ENCODE measurements around the gene LTC4S.

LTC4S gene

DNA sequence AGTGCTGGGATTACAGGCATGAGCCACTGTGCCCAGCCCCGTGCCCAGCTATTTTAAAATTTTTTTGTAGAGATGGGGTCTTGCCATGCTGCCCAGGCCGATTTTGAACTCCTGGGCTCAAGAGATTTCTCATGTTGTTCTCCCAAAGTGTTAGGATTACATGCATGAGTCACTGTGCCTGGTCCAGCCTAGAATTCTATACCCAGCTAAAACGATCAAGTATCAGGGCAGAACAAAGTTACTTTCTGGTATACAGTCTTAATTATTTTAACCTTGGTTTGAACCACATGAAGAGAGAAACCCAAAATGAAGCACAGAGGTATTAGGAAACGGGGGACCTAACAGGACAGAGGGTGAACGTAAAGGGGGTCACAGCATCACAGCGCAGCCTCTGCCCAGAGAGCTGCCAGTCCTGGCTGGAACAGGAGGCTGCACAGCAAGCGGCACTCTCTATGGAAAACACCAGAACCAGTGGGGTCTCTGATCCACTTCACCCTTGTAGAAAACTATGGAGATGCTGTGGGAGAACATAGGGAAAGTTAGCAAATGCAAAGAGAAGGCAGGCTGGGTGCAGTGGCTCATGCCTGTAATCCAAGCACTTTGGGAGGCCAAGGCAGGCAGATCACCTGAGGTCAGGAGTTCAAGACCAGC is 37.2 kb downstream of the LTC4S start:
- no peaks in the 10 kb centered on the region for H3K9me2 ChIP-seq (ENCODE audit: low read depth, low read length)
- H3K4me1 ChIP-seq (ENCODE audit: insufficient read depth, low read length, severe bottlenecking): no peaks in the 10 kb centered on the region
- H3K36me3 ChIP-seq (ENCODE audit: insufficient read depth, low read length): peaks cover 85% of the 10 kb centered on the region
- no peak overlapping the region for H3K9ac ChIP-seq (ENCODE audit: low read length)
- no peak overlapping the region for H2AFZ ChIP-seq (ENCODE audit: low read length)
- no peak overlapping the region for H3K27ac ChIP-seq (ENCODE audit: low read depth, low read length, poor library complexity, severe bottlenecking)
- no peaks in the 10 kb centered on the region for H3K79me2 ChIP-seq (ENCODE audit: insufficient read depth, low read length)
- H3K9me3 ChIP-seq (ENCODE audit: low read length): no peaks in the 10 kb centered on the region
- H3K4me2 ChIP-seq (ENCODE audit: low read length): no peak overlapping the region
- no peaks in the 10 kb centered on the region for H3F3A ChIP-seq (ENCODE audit: insufficient read depth, low read length)
- H4K20me1 ChIP-seq (ENCODE audit: insufficient read depth, low read length): no peaks in the 10 kb centered on the region
- H3K27me3 ChIP-seq (ENCODE audit: insufficient read depth, low read length): no peaks in the 10 kb centered on the region
- H3K4me3 ChIP-seq (ENCODE audit: low read depth, low read length, poor library complexity, severe bottlenecking): no peak overlapping the region
- TF ChIP-seq EZH2 (IDR thresholded peaks at IDR 0.05; ENCODE audit: borderline replicate concordance, low read length): no peak
- TF ChIP-seq, protein P1, sequence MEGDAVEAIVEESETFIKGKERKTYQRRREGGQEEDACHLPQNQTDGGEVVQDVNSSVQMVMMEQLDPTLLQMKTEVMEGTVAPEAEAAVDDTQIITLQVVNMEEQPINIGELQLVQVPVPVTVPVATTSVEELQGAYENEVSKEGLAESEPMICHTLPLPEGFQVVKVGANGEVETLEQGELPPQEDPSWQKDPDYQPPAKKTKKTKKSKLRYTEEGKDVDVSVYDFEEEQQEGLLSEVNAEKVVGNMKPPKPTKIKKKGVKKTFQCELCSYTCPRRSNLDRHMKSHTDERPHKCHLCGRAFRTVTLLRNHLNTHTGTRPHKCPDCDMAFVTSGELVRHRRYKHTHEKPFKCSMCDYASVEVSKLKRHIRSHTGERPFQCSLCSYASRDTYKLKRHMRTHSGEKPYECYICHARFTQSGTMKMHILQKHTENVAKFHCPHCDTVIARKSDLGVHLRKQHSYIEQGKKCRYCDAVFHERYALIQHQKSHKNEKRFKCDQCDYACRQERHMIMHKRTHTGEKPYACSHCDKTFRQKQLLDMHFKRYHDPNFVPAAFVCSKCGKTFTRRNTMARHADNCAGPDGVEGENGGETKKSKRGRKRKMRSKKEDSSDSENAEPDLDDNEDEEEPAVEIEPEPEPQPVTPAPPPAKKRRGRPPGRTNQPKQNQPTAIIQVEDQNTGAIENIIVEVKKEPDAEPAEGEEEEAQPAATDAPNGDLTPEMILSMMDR (IDR thresholded peaks at IDR 0.05; ENCODE audit: low read length): no peak

DNA sequence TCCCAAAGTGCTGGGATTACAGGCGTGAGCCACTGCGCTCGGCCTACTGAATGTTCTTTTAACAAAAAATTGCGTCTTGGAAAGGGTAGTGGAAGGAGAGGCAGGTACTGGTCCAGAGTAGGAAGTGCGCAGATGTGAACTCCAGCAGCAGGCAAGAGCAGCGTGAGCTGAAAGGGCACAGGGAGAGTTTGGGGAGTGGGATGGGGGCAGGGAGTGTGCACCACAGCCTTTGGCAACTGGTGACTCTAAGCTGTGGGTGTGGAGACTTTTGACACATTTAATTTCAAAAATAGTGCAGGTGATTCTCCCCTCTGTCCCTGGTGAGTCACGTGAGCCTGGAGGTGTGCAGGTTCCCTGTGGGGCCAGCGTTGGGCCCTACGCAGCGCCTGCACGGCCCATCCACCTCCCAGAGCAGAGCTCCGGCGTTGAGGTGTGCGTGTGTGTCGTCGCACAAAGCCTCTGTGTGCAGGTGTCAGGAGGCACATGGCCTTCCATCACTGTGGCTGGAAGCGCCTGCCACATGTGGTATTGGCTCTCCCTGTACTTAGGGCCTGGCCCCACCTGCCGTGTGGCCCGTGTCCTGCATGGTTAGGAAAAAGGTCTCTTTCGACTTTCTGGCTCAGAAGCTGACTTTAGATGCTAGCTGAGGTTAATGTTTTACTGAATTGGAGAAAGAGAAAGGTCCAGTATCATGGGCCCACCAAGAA is 38.4 kb downstream of the LTC4S start:
- H3K9me3 ChIP-seq (ENCODE audit: low read length): no peaks in the 10 kb centered on the region
- H3F3A ChIP-seq (ENCODE audit: insufficient read depth, low read length): no peaks in the 10 kb centered on the region
- H3K4me3 ChIP-seq (ENCODE audit: low read depth, low read length, poor library complexity, severe bottlenecking): no peak overlapping the region
- H3K9me2 ChIP-seq (ENCODE audit: low read depth, low read length): no peaks in the 10 kb centered on the region
- H2AFZ ChIP-seq (ENCODE audit: low read length): no peak overlapping the region
- no peaks in the 10 kb centered on the region for H4K20me1 ChIP-seq (ENCODE audit: insufficient read depth, low read length)
- H3K27ac ChIP-seq (ENCODE audit: low read depth, low read length, poor library complexity, severe bottlenecking): no peak overlapping the region
- H3K79me2 ChIP-seq (ENCODE audit: insufficient read depth, low read length): no peaks in the 10 kb centered on the region
- no peaks in the 10 kb centered on the region for H3K4me1 ChIP-seq (ENCODE audit: insufficient read depth, low read length, severe bottlenecking)
- no peak for TF ChIP-seq EZH2 (IDR thresholded peaks at IDR 0.05; ENCODE audit: borderline replicate concordance, low read length)
- TF ChIP-seq, protein P1 (IDR thresholded peaks at IDR 0.05; ENCODE audit: low read length): no peak
- H3K4me2 ChIP-seq (ENCODE audit: low read length): no peak overlapping the region
- H3K36me3 ChIP-seq (ENCODE audit: insufficient read depth, low read length): peaks cover 85% of the 10 kb centered on the region
- H3K27me3 ChIP-seq (ENCODE audit: insufficient read depth, low read length): no peaks in the 10 kb centered on the region
- H3K9ac ChIP-seq (ENCODE audit: low read length): no peak overlapping the region

DNA sequence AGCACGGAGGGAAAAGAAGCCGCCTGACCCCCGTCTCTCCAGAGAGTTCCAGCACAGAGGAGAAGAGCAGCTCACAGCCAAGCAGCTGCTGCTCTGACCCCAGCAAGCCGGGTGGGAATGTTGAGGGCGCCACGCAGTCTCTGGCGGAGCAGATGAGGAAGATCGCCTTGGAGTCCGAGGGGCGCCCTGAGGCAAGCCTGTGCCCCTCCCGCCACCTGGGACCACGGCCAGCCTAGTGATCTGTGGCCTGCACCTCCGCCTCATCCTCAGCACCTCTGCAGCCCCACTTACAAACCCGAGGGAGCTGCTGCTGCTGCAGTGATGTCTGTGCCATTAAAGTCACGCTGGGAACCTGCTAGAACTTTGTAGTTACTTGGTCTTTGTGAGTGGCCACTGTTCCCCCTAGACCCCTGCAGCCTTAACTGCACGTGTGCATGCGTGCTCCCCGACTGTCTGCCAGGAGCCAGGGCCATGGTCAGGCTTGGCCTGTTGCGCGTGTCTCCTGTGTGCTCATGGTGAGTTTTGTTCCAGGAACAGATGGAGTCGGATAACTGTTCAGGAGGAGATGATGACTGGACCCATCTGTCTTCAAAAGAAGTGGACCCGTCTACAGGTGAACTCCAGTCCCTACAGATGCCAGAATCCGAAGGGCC is 39.4 kb downstream of the LTC4S start:
- no peaks in the 10 kb centered on the region for H3K4me1 ChIP-seq (ENCODE audit: insufficient read depth, low read length, severe bottlenecking)
- no peaks in the 10 kb centered on the region for H4K20me1 ChIP-seq (ENCODE audit: insufficient read depth, low read length)
- H3K27me3 ChIP-seq (ENCODE audit: insufficient read depth, low read length): no peaks in the 10 kb centered on the region
- H3K9me2 ChIP-seq (ENCODE audit: low read depth, low read length): no peaks in the 10 kb centered on the region
- no peak overlapping the region for H3K9ac ChIP-seq (ENCODE audit: low read length)
- no peak overlapping the region for H3K4me3 ChIP-seq (ENCODE audit: low read depth, low read length, poor library complexity, severe bottlenecking)
- no peak overlapping the region for H3K27ac ChIP-seq (ENCODE audit: low read depth, low read length, poor library complexity, severe bottlenecking)
- H3K9me3 ChIP-seq (ENCODE audit: low read length): no peaks in the 10 kb centered on the region
- no peak for TF ChIP-seq EZH2 (IDR thresholded peaks at IDR 0.05; ENCODE audit: borderline replicate concordance, low read length)
- TF ChIP-seq, protein P1 (IDR thresholded peaks at IDR 0.05; ENCODE audit: low read length): no peak
- H2AFZ ChIP-seq (ENCODE audit: low read length): no peak overlapping the region
- no peak overlapping the region for H3K4me2 ChIP-seq (ENCODE audit: low read length)
- H3F3A ChIP-seq (ENCODE audit: insufficient read depth, low read length): no peaks in the 10 kb centered on the region
- peaks cover 85% of the 10 kb centered on the region for H3K36me3 ChIP-seq (ENCODE audit: insufficient read depth, low read length)
- no peaks in the 10 kb centered on the region for H3K79me2 ChIP-seq (ENCODE audit: insufficient read depth, low read length)

All from OCI-LY1 (cell line).